NT2/D1 (cell line): ENCODE measurements around the gene CNTFR.

Experiments
- YY1 ChIP-seq: IDR thresholded peaks from 2 replicates; pipeline ENCODE4 v1.6.1; 2011; ENCODE audit not compliant: insufficient read length, insufficient read depth
- ZNF274 ChIP-seq: IDR thresholded peaks from 2 replicates; pipeline ENCODE4 v1.6.1; 2011; ENCODE audit warnings: mild to moderate bottlenecking, low read depth, low read length

GRCh38 chr9:34512131-34513078, 77.1 kb downstream of the CNTFR start:
- no peak for TF ChIP-seq YY1
- TF ChIP-seq ZNF274, result no peak
